Stimulated activated naive CD8-positive, alpha-beta T cell treated with anti-CD3 and anti-CD28 coated beads, Interleukin-15, amount 100 ng/mL, for 72 hours (primary cell): ENCODE results near the gene ADGRD1.
A peak's percentile ranks its signal among the peaks of the same experiment; 100 is the strongest.

ENCODE experiments used
- ATAC-seq: fragments of 150-1000 bp; cut with Tn5 transposase; 2 replicates; pipeline ENCODE4 v1.10.0; 2021; ENCODE audit warnings: mild to moderate bottlenecking, moderate library complexity
- DNase-seq, 2 donors: peaks; one replicate each; pipeline ENCODE4 v3.0.0; 2021 to 2022
- H3K27ac Mint-ChIP-seq, 2 donors: one replicate each; pipeline ENCODE4 v1.8.0; 2022; ENCODE audit warnings: mild to moderate bottlenecking in 2 of 2, mixed read lengths in 2 of 2, moderate library complexity in 2 of 2
- H3K27me3 Mint-ChIP-seq: one replicate; pipeline ENCODE4 v1.8.0; 2022; ENCODE audit warnings: mixed read lengths
- H3K4me1 Mint-ChIP-seq: one replicate; pipeline ENCODE4 v1.8.0; 2022; ENCODE audit warnings: mild to moderate bottlenecking, mixed read lengths
- H3K4me3 Mint-ChIP-seq, 2 donors: one replicate each; pipeline ENCODE4 v1.8.0; 2022; ENCODE audit warnings: mild to moderate bottlenecking in 2 of 2, mixed read lengths in 2 of 2, moderate library complexity in 1 of 2
- H3K9me3 Mint-ChIP-seq, 2 donors: one replicate each; pipeline ENCODE4 v1.8.0; 2022; ENCODE audit warnings: mixed read lengths in 2 of 2

ADGRD1 gene

GRCh38 chr12:131133994-131134393, 180.3 kb downstream of the ADGRD1 start:
- peaks cover 10% of the 10 kb centered on the region for H3K4me1 Mint-ChIP-seq
- H3K9me3 Mint-ChIP-seq = no peaks in the 10 kb centered on the region
- H3K4me3 Mint-ChIP-seq = no peak overlapping the region
- H3K27me3 Mint-ChIP-seq = peaks cover 9% of the 10 kb centered on the region
- peak overlapping the region in 1 of 2 donors; percentile 83 for H3K27ac Mint-ChIP-seq
- ATAC-seq (no peak), DNase-seq (no peak)

- no peak for DNase-seq
These were observed 181.0 kb downstream of the ADGRD1 start for GRCh38 chr12:131134523-131135310.

GRCh38 chr12:131135311-131135785, 181.6 kb downstream of the ADGRD1 start:
- Mint-ChIP-seq H3K27ac (no peak overlapping the region), H3K4me1 (peaks cover 10% of the 10 kb centered on the region), H3K4me3 (no peak overlapping the region), H3K9me3 (no peaks in the 10 kb centered on the region), H3K27me3 (peaks cover 9% of the 10 kb centered on the region)
- ATAC-seq = no peak
- DNase-seq = no peak

More at GRCh38 chr12:131134523-131135310, 181.0 kb downstream of the ADGRD1 start:
- no peak for ATAC-seq
- Mint-ChIP-seq H3K4me3 (no peak overlapping the region), H3K27me3 (peaks cover 9% of the 10 kb centered on the region), H3K9me3 (no peaks in the 10 kb centered on the region), H3K27ac (no peak overlapping the region), H3K4me1 (peaks cover 10% of the 10 kb centered on the region)

- Mint-ChIP-seq H3K4me3 (no peak overlapping the region), H3K27ac (no peak overlapping the region), H3K4me1 (peaks cover 10% of the 10 kb centered on the region), H3K27me3 (peaks cover 9% of the 10 kb centered on the region), H3K9me3 (no peaks in the 10 kb centered on the region)
- DNase-seq (no peak), ATAC-seq (no peak)
These were observed 182.3 kb downstream of the ADGRD1 start for GRCh38 chr12:131135786-131136538.

GRCh38 chr12:131136539-131136872, 182.8 kb downstream of the ADGRD1 start:
- H3K4me1 Mint-ChIP-seq = peaks cover 10% of the 10 kb centered on the region
- ATAC-seq = no peak
- H3K9me3 Mint-ChIP-seq = no peaks in the 10 kb centered on the region
- H3K27me3 Mint-ChIP-seq = peaks cover 9% of the 10 kb centered on the region
- DNase-seq = no peak
- no peak overlapping the region for H3K4me3 Mint-ChIP-seq
- H3K27ac Mint-ChIP-seq = no peak overlapping the region

GRCh38 chr12:131137009-131137835, 183.5 kb downstream of the ADGRD1 start:
- Mint-ChIP-seq H3K4me1 (peaks cover 5% of the 10 kb centered on the region), H3K27ac (no peak overlapping the region), H3K27me3 (peaks cover 7% of the 10 kb centered on the region), H3K4me3 (no peak overlapping the region), H3K9me3 (no peaks in the 10 kb centered on the region)
- ATAC-seq = no peak
- DNase-seq = no peak

GRCh38 chr12:131137836-131138637, 184.3 kb downstream of the ADGRD1 start:
- H3K4me1 Mint-ChIP-seq = no peaks in the 10 kb centered on the region
- DNase-seq (no peak), ATAC-seq (no peak)
- no peaks in the 10 kb centered on the region for H3K27me3 Mint-ChIP-seq
- H3K9me3 Mint-ChIP-seq = no peaks in the 10 kb centered on the region
- no peak overlapping the region for H3K27ac Mint-ChIP-seq
- no peak overlapping the region for H3K4me3 Mint-ChIP-seq

- ATAC-seq (no peak), DNase-seq (no peak)
- no peaks in the 10 kb centered on the region for H3K27me3 Mint-ChIP-seq
- peak overlapping the region in 1 of 2 donors; percentile 31 for H3K27ac Mint-ChIP-seq
- no peak overlapping the region for H3K4me3 Mint-ChIP-seq
- H3K4me1 Mint-ChIP-seq = peaks cover 7% of the 10 kb centered on the region
- no peaks in the 10 kb centered on the region for H3K9me3 Mint-ChIP-seq
These were observed 185.1 kb downstream of the ADGRD1 start for GRCh38 chr12:131138638-131139362.

- Mint-ChIP-seq H3K4me3 (no peak overlapping the region), H3K4me1 (peaks cover 7% of the 10 kb centered on the region), H3K27me3 (no peaks in the 10 kb centered on the region), H3K9me3 (no peaks in the 10 kb centered on the region), H3K27ac (no peak overlapping the region)
- no peak for DNase-seq
- ATAC-seq = peak; percentile 35
These were observed 185.8 kb downstream of the ADGRD1 start for GRCh38 chr12:131139363-131140068.

GRCh38 chr12:131140069-131140435, 186.3 kb downstream of the ADGRD1 start:
- Mint-ChIP-seq H3K27ac (peak overlapping the region in 1 of 2 donors; percentile 10), H3K27me3 (no peaks in the 10 kb centered on the region), H3K4me3 (no peak overlapping the region), H3K9me3 (no peaks in the 10 kb centered on the region), H3K4me1 (peaks cover 7% of the 10 kb centered on the region)
- ATAC-seq (no peak), DNase-seq (no peak)

- no peak for ATAC-seq
- Mint-ChIP-seq H3K27ac (no peak overlapping the region), H3K27me3 (no peaks in the 10 kb centered on the region), H3K9me3 (no peaks in the 10 kb centered on the region), H3K4me1 (peaks cover 7% of the 10 kb centered on the region), H3K4me3 (no peak overlapping the region)
- DNase-seq = no peak
These were observed 187.0 kb downstream of the ADGRD1 start for GRCh38 chr12:131140697-131141096.

GRCh38 chr12:131141514-131141913, 187.8 kb downstream of the ADGRD1 start:
- ATAC-seq (no peak), DNase-seq (no peak)
- Mint-ChIP-seq H3K27ac (no peak overlapping the region), H3K9me3 (no peaks in the 10 kb centered on the region), H3K27me3 (no peaks in the 10 kb centered on the region), H3K4me1 (peaks cover 7% of the 10 kb centered on the region), H3K4me3 (no peak overlapping the region)

GRCh38 chr12:131142891-131143657, 189.4 kb downstream of the ADGRD1 start:
- no peak for ATAC-seq
- DNase-seq = no peak
- peaks cover 7% of the 10 kb centered on the region for H3K4me1 Mint-ChIP-seq
- H3K4me3 Mint-ChIP-seq = no peak overlapping the region
- H3K27ac Mint-ChIP-seq = no peak overlapping the region
- no peaks in the 10 kb centered on the region for H3K9me3 Mint-ChIP-seq
- no peaks in the 10 kb centered on the region for H3K27me3 Mint-ChIP-seq
